Activated CD4-positive, alpha-beta T cell treated with anti-CD3 and anti-CD28 coated beads for 36 hours (primary cell): ENCODE data around the gene DMBT1. TPM values are rescaled to one million over a fixed set of nuclear protein-coding genes. Genes with fewer than 3 reads are reported as not detected.
A peak's percentile ranks its signal among the peaks of the same experiment; 100 is the strongest.

Experiments
- ATAC-seq: fragments of 200-7000 bp; cut with Tn5 transposase; one replicate; pipeline ENCODE4 v1.10.0; 2021; ENCODE audit warnings: mild to moderate bottlenecking, moderate library complexity
- CTCF ChIA-PET: fragments of 350-600 bp; sonication (Branson Sonifier 250); formaldehyde crosslinking; loops from one replicate; lab custom pipeline; 2021; ENCODE audit warnings: antibody characterized with exemption; lab: Charles Lee
- POLR2A ChIA-PET: fragments of 350-600 bp; sonication (Branson Sonifier 250); formaldehyde crosslinking; loops from one replicate; lab custom pipeline; 2021; ENCODE audit warnings: antibody characterized with exemption, inconsistent platforms; lab: Charles Lee
- DNase-seq: peaks from one replicate; pipeline ENCODE4 v3.0.0-alpha.2; 2020
- H3K27ac Mint-ChIP-seq: one replicate; pipeline ENCODE4 v1.8.0; 2021; ENCODE audit warnings: mixed read lengths
- H3K27me3 Mint-ChIP-seq: one replicate; pipeline ENCODE4 v1.8.0; 2021; ENCODE audit warnings: mixed read lengths
- H3K36me3 Mint-ChIP-seq: one replicate; pipeline ENCODE4 v1.8.0; 2021; ENCODE audit warnings: low read depth, mixed read lengths
- H3K4me1 Mint-ChIP-seq: one replicate; pipeline ENCODE4 v1.8.0; 2021; ENCODE audit warnings: mixed read lengths
- H3K4me3 Mint-ChIP-seq: one replicate; pipeline ENCODE4 v1.8.0; 2021; ENCODE audit warnings: mild to moderate bottlenecking, moderate library complexity, mixed read lengths
- H3K9me3 Mint-ChIP-seq: one replicate; pipeline ENCODE4 v1.8.0; 2021; ENCODE audit warnings: low read depth, mixed read lengths
- intact Hi-C, 2 experiments: fragments of 100-400 bp; cut with DNase I in 1 of 2; cut with micrococcal nuclease in 1 of 2; formaldehyde crosslinking; loops; one replicate each; pipeline versions ENCODE4 v1.14.2 to v1.15.1; 2022 to 2024; cut with DNase I, micrococcal nuclease
- total RNA-seq, 2 experiments: library from RNA; stranded (reverse); gene quantifications; one replicate each; pipeline ENCODE4 v1.2.3, GENCODE V29; 2021

The DMBT1 gene
- total RNA-seq, 2 experiments from 2014 or later: not detected

GRCh38 chr10:122561792-122562191 lies 1.2 kb downstream of the DMBT1 start:
- Mint-ChIP-seq H3K4me1 (peaks cover 29% of the 10 kb centered on the region), H3K36me3 (no peaks in the 10 kb centered on the region), H3K27ac (no peak overlapping the region), H3K9me3 (no peaks in the 10 kb centered on the region), H3K4me3 (no peak overlapping the region), H3K27me3 (peaks cover 6% of the 10 kb centered on the region)
- intact Hi-C loops: loop anchor here in 1 of 2 experiments (10.0 kb wide), 1 partner anchor 417 kb away; no protein-coding TSS in a partner anchor
- DNase-seq (no peak), ATAC-seq (no peak)
- CTCF ChIA-PET: interaction anchor here (0.9 kb wide), 1 partner anchor 12 kb away, joined by 3 read pairs; no protein-coding TSS in a partner anchor
- POLR2A ChIA-PET: no interaction called here

- DNase-seq: no peak
- H3K27ac Mint-ChIP-seq: no peak overlapping the region
- ChIA-PET CTCF (interaction anchor here (0.6 to 2.4 kb wide), 34 partner anchors 9 to 1671 kb away, joined by 3 to 26 read pairs (median 4); no protein-coding TSS in a partner anchor), POLR2A (no interaction called here)
- H3K4me3 Mint-ChIP-seq: no peak overlapping the region
- ATAC-seq: no peak
- no peaks in the 10 kb centered on the region for H3K36me3 Mint-ChIP-seq
- no peaks in the 10 kb centered on the region for H3K9me3 Mint-ChIP-seq
- peaks cover 12% of the 10 kb centered on the region for H3K27me3 Mint-ChIP-seq
- peaks cover 13% of the 10 kb centered on the region for H3K4me1 Mint-ChIP-seq
- intact Hi-C loops: loop anchor here (1.0 to 10.0 kb wide), 8 partner anchors 40 to 992 kb away; no protein-coding TSS in a partner anchor
Observed at GRCh38 chr10:122564980-122565379, 4.4 kb downstream of the DMBT1 start.

DNA sequence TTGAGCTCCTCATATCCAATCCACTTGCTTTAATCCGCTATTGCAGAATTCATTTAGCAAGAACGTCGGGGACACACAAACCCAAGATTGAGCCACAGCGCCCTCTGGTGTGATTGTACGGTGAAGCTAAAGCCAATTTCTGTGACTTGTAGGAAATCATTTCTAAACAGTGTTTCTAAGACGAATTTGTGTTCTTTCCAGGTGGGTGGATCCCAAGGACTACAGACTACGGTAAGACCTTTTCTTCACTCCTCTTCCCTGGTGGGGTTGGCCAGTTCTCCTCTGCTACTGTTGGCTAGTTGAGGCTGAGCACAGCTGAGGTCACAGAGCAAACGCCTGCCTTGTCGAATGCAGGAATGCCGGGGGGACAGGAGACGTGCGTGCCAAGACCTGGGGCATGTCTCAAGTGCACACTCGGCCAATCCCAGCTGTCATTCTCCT lies 5.2 kb downstream of the DMBT1 start:
- intact Hi-C loops: loop anchor here (1.0 to 10.0 kb wide), 9 partner anchors 40 to 992 kb away; no protein-coding TSS in a partner anchor
- ChIA-PET POLR2A (no interaction called here), CTCF (interaction anchor here (0.6 to 2.4 kb wide), 37 partner anchors 10 to 1671 kb away, joined by 3 to 26 read pairs (median 4); no protein-coding TSS in a partner anchor)
- H3K27me3 Mint-ChIP-seq: peaks cover 12% of the 10 kb centered on the region
- ATAC-seq (peak; percentile 47), DNase-seq (peak; percentile 85)
- no peaks in the 10 kb centered on the region for H3K36me3 Mint-ChIP-seq
- H3K9me3 Mint-ChIP-seq: no peaks in the 10 kb centered on the region
- peaks cover 7% of the 10 kb centered on the region for H3K4me1 Mint-ChIP-seq
- H3K27ac Mint-ChIP-seq: no peak overlapping the region
- H3K4me3 Mint-ChIP-seq: no peak overlapping the region

GRCh38 chr10:122566632-122567031 lies 6.1 kb downstream of the DMBT1 start:
- peaks cover 12% of the 10 kb centered on the region for H3K27me3 Mint-ChIP-seq
- H3K36me3 Mint-ChIP-seq: no peaks in the 10 kb centered on the region
- no peak for DNase-seq
- CTCF ChIA-PET: interaction anchor here (0.6 to 2.4 kb wide), 9 partner anchors 24 to 299 kb away, joined by 3 to 26 read pairs (median 4); no protein-coding TSS in a partner anchor
- intact Hi-C loops: loop anchor here (1.0 to 10.0 kb wide), 5 partner anchors 54 to 991 kb away; no protein-coding TSS in a partner anchor
- no peak overlapping the region for H3K4me3 Mint-ChIP-seq
- peaks cover 2% of the 10 kb centered on the region for H3K4me1 Mint-ChIP-seq
- no peak overlapping the region for H3K27ac Mint-ChIP-seq
- no peak for ATAC-seq
- H3K9me3 Mint-ChIP-seq: no peaks in the 10 kb centered on the region
- POLR2A ChIA-PET: no interaction called here

GRCh38 chr10:122567056-122567660 lies 6.6 kb downstream of the DMBT1 start:
- POLR2A ChIA-PET: no interaction called here
- DNase-seq (peak; percentile 64), ATAC-seq (peak; percentile 64)
- H3K9me3 Mint-ChIP-seq: no peaks in the 10 kb centered on the region
- H3K27ac Mint-ChIP-seq: no peak overlapping the region
- no peaks in the 10 kb centered on the region for H3K4me1 Mint-ChIP-seq
- H3K27me3 Mint-ChIP-seq: peaks cover 12% of the 10 kb centered on the region
- intact Hi-C loops: loop anchor here (1.0 to 10.0 kb wide), 5 partner anchors 55 to 990 kb away; no protein-coding TSS in a partner anchor
- CTCF ChIA-PET: interaction anchor here (0.7 to 2.4 kb wide), 7 partner anchors 70 to 299 kb away, joined by 3 to 26 read pairs (median 4); no protein-coding TSS in a partner anchor
- H3K36me3 Mint-ChIP-seq: no peaks in the 10 kb centered on the region
- H3K4me3 Mint-ChIP-seq: no peak overlapping the region

GRCh38 chr10:122568551-122568950 lies 8.0 kb downstream of the DMBT1 start:
- DNase-seq (no peak), ATAC-seq (no peak)
- no peaks in the 10 kb centered on the region for H3K4me1 Mint-ChIP-seq
- no peak overlapping the region for H3K27ac Mint-ChIP-seq
- POLR2A ChIA-PET: no interaction called here
- H3K36me3 Mint-ChIP-seq: no peaks in the 10 kb centered on the region
- CTCF ChIA-PET: interaction anchor here (1.2 to 2.1 kb wide), 3 partner anchors 73 to 270 kb away, joined by 3 to 6 read pairs (median 4); no protein-coding TSS in a partner anchor
- peaks cover 14% of the 10 kb centered on the region for H3K27me3 Mint-ChIP-seq
- intact Hi-C loops: loop anchor here in 1 of 2 experiments (5.0 to 10.0 kb wide), 3 partner anchors 56 to 989 kb away; no protein-coding TSS in a partner anchor
- H3K4me3 Mint-ChIP-seq: no peak overlapping the region
- no peaks in the 10 kb centered on the region for H3K9me3 Mint-ChIP-seq

DNA sequence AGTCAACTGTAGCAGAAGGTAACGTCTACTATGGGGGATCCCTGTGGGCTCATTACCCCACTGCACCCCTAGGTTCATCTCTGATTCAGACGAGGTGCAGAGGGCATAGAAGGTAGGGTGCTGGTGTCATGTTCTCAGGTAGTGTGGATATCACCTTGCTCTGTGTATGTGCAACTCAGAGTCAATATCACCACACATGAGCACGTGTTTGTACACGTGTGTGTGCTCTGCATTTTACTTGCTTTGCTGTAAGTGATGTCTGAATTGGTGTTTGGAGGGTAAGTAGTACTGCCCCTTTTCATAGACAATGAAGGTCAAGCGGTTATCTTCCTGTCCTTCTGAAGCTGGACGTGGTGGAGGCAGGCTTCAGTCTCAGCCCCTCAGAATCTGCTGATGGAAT lies 10.4 kb downstream of the DMBT1 start:
- POLR2A ChIA-PET: no interaction called here
- H3K27ac Mint-ChIP-seq: no peak overlapping the region
- H3K36me3 Mint-ChIP-seq: no peaks in the 10 kb centered on the region
- DNase-seq (no peak), ATAC-seq (no peak)
- intact Hi-C loops: no loop called here
- H3K9me3 Mint-ChIP-seq: peaks cover 10% of the 10 kb centered on the region
- CTCF ChIA-PET: interaction anchor here (0.8 kb wide), 1 partner anchor 33 kb away, joined by 3 read pairs; no protein-coding TSS in a partner anchor
- peaks cover 7% of the 10 kb centered on the region for H3K27me3 Mint-ChIP-seq
- no peaks in the 10 kb centered on the region for H3K4me1 Mint-ChIP-seq
- H3K4me3 Mint-ChIP-seq: no peak overlapping the region

DNA sequence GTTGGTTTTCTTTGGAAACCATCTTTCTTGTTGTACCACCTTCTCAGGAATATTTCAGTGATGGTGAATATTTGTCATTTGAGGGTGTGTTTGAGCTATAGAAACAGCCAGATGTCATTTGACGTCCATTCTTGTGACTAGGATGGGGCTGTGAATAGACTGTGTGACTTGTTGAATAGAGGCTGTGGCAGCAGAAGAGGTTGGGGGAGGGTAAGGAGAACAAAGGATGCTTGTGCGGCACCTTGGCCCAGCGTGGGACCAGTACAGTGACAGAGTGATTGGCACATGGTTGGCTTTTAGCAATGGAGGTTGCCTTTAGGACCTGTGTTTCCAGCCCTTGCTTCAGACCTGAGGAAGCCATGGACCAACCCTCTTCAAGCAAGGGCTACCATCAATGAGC lies 11.3 kb downstream of the DMBT1 start:
- ATAC-seq: no peak
- H3K4me3 Mint-ChIP-seq: no peak overlapping the region
- POLR2A ChIA-PET: no interaction called here

GRCh38 chr10:122575776-122576175 lies 15.2 kb downstream of the DMBT1 start:
- H3K4me1 Mint-ChIP-seq: no peaks in the 10 kb centered on the region
- DNase-seq: no peak
- CTCF ChIA-PET: no interaction called here

More for the DNA sequence above, 11.3 kb downstream of the DMBT1 start:
- Mint-ChIP-seq H3K27me3 (peaks cover 7% of the 10 kb centered on the region), H3K4me1 (no peaks in the 10 kb centered on the region), H3K9me3 (peaks cover 10% of the 10 kb centered on the region), H3K27ac (no peak overlapping the region), H3K36me3 (no peaks in the 10 kb centered on the region)
- intact Hi-C loops: no loop called here
- DNase-seq: no peak
- CTCF ChIA-PET: no interaction called here

DNA sequence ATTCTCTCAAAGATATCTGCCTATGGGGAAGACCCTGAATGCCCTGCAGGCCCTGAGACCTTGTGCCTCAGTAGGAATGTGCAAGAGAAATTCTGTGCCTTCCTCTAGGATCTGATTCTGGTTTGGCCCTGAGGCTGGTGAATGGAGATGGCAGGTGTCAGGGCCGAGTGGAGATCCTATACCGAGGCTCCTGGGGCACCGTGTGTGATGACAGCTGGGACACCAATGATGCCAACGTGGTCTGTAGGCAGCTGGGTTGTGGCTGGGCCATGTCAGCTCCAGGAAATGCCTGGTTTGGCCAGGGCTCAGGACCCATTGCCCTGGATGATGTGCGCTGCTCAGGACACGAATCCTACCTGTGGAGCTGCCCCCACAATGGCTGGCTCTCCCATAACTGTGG lies 15.7 kb downstream of the DMBT1 start:
- ChIA-PET POLR2A (no interaction called here), CTCF (no interaction called here)
- intact Hi-C loops: no loop called here
- no peak for DNase-seq
- peaks cover 10% of the 10 kb centered on the region for H3K9me3 Mint-ChIP-seq
- H3K27me3 Mint-ChIP-seq: peaks cover 4% of the 10 kb centered on the region
- no peaks in the 10 kb centered on the region for H3K4me1 Mint-ChIP-seq
- no peak overlapping the region for H3K27ac Mint-ChIP-seq
- no peak overlapping the region for H3K4me3 Mint-ChIP-seq
- no peaks in the 10 kb centered on the region for H3K36me3 Mint-ChIP-seq
- no peak for ATAC-seq

More at GRCh38 chr10:122575776-122576175, 15.2 kb downstream of the DMBT1 start:
- POLR2A ChIA-PET: no interaction called here
- H3K27ac Mint-ChIP-seq: no peak overlapping the region
- peaks cover 10% of the 10 kb centered on the region for H3K9me3 Mint-ChIP-seq
- no peak for ATAC-seq
- intact Hi-C loops: no loop called here
- no peak overlapping the region for H3K4me3 Mint-ChIP-seq
- H3K27me3 Mint-ChIP-seq: peaks cover 4% of the 10 kb centered on the region
- H3K36me3 Mint-ChIP-seq: no peaks in the 10 kb centered on the region

DNA sequence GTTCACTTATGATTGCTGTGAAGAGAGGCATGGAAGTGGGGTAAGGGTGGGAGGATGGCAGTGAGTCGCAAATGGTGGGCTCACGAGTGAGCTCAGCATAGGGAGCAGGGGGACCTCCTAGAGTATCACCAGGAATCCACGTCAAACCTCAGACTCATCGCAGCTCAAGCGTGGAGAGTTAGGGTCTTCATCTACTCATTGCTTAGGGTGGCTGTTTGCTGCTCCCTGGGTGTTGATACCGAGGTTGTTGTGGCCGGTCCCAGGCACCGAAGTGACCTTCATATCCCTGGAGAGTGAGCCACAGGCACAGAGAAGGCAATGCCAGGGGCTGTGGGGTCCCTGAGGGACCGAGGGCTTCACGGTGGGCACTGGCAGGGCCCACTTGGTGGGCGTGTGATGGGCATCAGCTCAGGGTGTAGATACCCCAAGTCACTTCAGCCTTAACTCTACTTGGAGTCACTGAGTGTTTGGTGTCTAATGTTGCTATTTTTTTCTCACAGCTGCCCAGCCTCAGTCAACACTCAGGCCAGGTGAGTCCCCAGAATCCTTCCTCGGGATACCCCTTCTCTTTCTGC lies 16.8 kb downstream of the DMBT1 start:
- ChIA-PET POLR2A (no interaction called here), CTCF (no interaction called here)
- intact Hi-C loops: no loop called here
- Mint-ChIP-seq H3K27ac (no peak overlapping the region), H3K27me3 (peaks cover 2% of the 10 kb centered on the region), H3K4me1 (no peaks in the 10 kb centered on the region), H3K9me3 (peaks cover 10% of the 10 kb centered on the region), H3K4me3 (no peak overlapping the region), H3K36me3 (no peaks in the 10 kb centered on the region)
- ATAC-seq (no peak), DNase-seq (no peak)
